IPS-20b (cell line): ENCODE data around the gene RABL6.
"Not testable (repeated sequence)": the region's sequence is repeated elsewhere in the genome, so short reads cannot be mapped to it uniquely, and the experiment has no call there.

ENCODE experiments used
- H3K27ac ChIP-seq: one replicate; pipeline ENCODE4 v1.5.1; 2013; ENCODE audit warnings: low read length
- H3K27me3 ChIP-seq: 2 replicates; pipeline ENCODE4 v1.6.1; 2013; ENCODE audit warnings: mild to moderate bottlenecking, low read length, inconsistent platforms; ENCODE audit not compliant: insufficient read depth
- H3K36me3 ChIP-seq: 2 replicates; pipeline ENCODE4 v1.6.1; 2013; ENCODE audit warnings: low read depth, mild to moderate bottlenecking, inconsistent platforms, low read length, moderate library complexity; ENCODE audit not compliant: insufficient read depth
- H3K4me1 ChIP-seq: 2 replicates; pipeline ENCODE4 v1.6.1; 2013; ENCODE audit warnings: mild to moderate bottlenecking, control low read depth, inconsistent platforms, low read length, moderate library complexity; ENCODE audit not compliant: insufficient read depth
- H3K4me3 ChIP-seq: 2 replicates; pipeline ENCODE4 v1.5.1; 2013; ENCODE audit warnings: mild to moderate bottlenecking, low read length, inconsistent platforms
- H3K9ac ChIP-seq: 2 replicates; pipeline ENCODE4 v1.6.1; 2013; ENCODE audit warnings: low read depth, mild to moderate bottlenecking, inconsistent platforms, low read length, moderate library complexity
- H3K9me3 ChIP-seq: 2 replicates; pipeline ENCODE4 v1.6.1; 2013; ENCODE audit warnings: mild to moderate bottlenecking, low read depth, low read length, inconsistent platforms; ENCODE audit not compliant: insufficient read depth

The RABL6 gene

DNA sequence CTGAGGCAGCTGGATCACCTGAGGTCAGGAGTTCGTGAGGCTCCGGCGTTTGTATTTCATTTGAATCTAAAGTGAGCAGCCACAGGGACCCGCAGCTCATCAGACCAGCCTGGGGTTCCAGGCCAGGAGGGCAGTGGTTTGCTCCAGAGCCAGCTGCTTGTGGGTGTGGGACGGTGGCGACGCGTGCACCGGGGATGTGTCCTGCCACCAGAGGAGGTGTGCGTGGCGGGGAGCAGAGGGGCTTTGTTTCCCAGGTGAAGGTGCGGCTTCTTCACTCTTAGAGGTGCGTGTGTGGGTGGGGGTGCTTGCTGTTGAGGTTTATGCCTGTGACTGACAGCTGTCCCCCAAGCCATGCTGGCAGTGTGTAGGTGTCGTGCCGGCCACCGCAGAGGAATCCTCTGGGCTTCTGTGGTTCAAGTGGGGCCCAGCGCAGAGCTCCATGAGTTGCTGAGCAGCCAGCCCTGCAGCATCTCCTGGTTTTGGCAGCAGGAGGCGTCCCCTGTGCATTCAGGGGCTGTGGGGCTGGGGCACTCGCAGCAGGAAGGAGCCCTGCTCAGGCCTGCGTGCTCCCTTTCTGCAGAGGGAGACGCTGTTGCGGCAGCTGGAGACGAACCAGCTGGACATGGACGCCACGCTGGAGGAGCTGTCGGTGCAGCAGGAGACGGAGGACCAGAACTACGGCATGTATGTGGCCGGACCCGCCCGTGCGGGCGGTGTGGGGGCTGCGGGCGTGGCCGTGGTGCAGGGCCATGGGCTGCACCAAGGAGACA, 27.6 kb downstream of the RABL6 start:
- no peaks in the 10 kb centered on the region for H3K4me1 ChIP-seq
- peaks cover 41% of the 10 kb centered on the region for H3K36me3 ChIP-seq
- H3K27me3 ChIP-seq = no peaks in the 10 kb centered on the region
- H3K27ac ChIP-seq = no peak overlapping the region
- no peak overlapping the region for H3K9ac ChIP-seq
- no peaks in the 10 kb centered on the region for H3K9me3 ChIP-seq
- H3K4me3 ChIP-seq = no peak overlapping the region

DNA sequence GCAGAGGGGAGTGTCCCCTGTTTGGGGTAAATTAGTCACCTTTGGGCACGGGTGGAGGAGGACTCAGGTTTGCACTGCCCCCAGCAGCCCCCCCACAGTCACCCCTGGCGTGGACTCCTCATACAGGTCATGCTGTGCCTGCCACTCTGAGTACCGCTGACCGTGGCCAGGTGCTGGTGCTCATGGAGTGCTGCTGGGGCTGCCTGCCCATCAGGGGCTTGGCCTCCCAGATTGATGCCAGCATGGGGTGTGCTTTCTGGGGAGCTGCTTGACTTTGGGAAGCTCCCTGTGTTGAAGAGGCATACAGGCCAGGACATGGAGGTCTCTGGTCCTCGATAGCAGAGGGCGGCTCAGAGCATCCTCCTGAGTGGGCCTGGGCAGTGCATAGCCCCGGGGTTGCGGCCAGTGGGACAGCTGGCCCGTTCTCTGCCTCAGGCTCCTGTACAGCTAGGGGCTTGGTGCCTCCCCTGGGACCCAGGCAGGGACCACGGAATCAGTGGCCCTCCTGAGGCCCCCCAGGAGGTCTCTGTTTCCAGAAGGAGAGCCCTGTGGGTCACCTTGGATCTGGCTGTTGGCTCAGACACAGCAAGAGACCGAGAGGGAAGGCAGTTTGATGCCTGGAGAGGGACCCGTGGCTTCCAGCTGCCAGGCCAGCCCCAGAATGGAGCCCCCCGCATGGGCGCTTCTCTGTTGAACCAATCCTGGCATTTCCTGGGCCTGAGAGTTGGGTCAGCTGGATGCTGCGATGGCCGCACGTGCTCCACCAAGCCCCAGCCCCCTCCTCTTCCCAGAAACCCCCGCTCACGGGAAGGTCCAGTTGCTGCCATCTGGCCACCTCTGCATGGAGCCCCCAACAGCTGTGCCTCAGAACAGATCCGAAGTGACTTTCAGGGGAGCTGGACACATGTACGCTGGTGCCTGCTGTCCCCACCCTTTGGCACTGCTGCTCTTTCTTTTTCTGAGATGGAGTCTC, 28.5 kb downstream of the RABL6 start:
- Histone ChIP-seq H3K36me3 (peaks cover 33% of the 10 kb centered on the region), H3K27ac (no peak overlapping the region), H3K9me3 (no peaks in the 10 kb centered on the region), H3K4me3 (no peak overlapping the region), H3K27me3 (no peaks in the 10 kb centered on the region), H3K4me1 (no peaks in the 10 kb centered on the region; the same call in 1 of the 2 replicates), H3K9ac (no peak overlapping the region)

DNA sequence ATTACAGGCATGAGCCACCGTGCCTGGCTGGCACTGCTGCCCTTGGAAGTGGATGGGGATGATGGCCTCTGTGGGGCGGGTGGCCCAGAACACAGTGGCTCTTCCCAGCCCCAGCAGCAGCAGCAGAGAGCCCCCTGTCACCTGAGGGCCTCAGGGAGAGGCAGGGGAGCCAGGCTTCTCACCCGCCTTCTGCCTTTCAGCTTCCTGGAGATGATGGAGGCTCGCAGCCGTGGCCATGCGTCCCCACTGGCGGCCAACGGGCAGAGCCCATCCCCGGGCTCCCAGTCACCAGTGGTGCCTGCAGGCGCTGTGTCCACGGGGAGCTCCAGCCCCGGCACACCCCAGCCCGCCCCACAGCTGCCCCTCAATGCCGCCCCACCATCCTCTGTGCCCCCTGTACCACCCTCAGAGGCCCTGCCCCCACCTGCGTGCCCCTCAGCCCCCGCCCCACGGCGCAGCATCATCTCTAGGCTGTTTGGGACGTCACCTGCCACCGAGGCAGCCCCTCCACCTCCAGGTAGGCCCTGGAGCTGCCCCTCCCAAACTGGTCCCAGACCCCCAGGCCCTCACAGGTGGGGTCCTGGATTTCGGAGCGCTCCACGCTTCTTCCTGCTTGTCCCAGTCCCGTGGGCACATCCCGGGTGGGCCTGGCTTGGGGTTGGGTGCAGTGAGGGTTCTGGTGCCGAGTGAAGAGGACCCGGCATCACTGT, 29.6 kb downstream of the RABL6 start:
- Histone ChIP-seq H3K27me3 (no peaks in the 10 kb centered on the region), H3K9me3 (no peaks in the 10 kb centered on the region), H3K36me3 (peaks cover 22% of the 10 kb centered on the region), H3K27ac (no peak overlapping the region), H3K4me1 (peaks cover 6% of the 10 kb centered on the region; the same call in 1 of the 2 replicates), H3K4me3 (no peak overlapping the region), H3K9ac (no peak overlapping the region)

DNA sequence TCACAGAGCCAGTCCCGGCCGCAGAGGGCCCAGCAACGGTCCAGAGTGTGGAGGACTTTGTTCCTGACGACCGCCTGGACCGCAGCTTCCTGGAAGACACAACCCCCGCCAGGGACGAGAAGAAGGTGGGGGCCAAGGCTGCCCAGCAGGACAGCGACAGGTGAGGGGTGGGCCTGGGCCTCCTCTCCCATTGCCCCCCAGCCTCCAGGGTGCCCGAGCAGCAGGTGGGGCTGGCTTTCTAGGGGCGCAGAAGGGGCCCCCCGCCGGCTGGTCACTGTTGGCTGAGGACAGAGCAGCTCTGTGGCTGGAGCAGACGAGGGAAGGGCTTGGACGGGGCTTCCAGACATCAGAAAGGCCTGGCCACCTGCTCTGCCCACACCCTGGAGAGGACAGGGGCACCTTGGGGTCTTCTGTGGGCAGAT, 30.1 kb downstream of the RABL6 start:
- peaks cover 16% of the 10 kb centered on the region for H3K36me3 ChIP-seq
- H3K27me3 ChIP-seq, H3K4me3 ChIP-seq, H3K27ac ChIP-seq, H3K9me3 ChIP-seq, H3K4me1 ChIP-seq, H3K9ac ChIP-seq: not testable (repeated sequence)

DNA sequence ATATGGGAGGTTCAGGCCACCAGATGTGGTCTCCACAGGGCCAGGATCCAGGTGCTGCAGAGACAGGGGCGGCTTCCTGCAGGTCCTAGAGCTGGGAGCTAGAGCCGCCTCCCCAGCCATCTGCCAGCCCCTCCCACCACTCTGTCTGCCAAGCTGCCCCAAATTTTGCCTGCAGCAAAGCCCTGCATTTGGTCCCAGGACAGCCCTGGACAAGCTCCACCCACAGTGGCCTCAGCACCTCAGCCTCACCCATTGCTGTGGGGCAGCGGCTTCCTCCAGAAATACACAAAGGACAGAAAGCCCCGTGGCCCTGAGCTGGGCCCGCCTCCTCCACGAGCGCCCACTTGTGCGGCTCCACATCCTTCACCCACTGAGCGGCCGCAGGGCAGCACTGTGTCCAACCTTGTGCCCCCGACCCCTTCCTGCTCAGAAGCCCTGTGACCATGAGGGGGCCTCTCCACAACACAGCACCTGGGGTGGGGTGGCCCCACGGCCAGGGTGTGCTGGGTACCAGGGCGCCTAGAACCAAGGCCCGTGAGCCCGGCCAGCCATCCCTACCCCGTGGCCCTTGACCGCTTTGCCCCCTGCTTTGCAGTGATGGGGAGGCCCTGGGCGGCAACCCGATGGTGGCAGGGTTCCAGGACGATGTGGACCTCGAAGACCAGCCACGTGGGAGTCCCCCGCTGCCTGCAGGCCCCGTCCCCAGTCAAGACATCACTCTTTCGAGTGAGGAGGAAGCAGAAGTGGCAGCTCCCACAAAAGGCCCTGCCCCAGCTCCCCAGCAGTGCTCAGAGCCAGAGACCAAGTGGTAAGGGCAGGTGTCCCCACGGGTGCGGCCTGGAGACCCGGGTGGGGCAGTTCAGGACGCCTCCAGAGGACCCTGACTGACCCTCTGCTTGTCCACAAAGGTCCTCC, 30.8 kb downstream of the RABL6 start:
- H3K9me3 ChIP-seq = no peaks in the 10 kb centered on the region
- H3K4me1 ChIP-seq = peaks cover 6% of the 10 kb centered on the region; the same call in 1 of the 2 replicates
- H3K9ac ChIP-seq = no peak overlapping the region
- H3K27me3 ChIP-seq = no peaks in the 10 kb centered on the region
- no peak overlapping the region for H3K27ac ChIP-seq
- no peak overlapping the region for H3K4me3 ChIP-seq
- peaks cover 16% of the 10 kb centered on the region for H3K36me3 ChIP-seq

DNA sequence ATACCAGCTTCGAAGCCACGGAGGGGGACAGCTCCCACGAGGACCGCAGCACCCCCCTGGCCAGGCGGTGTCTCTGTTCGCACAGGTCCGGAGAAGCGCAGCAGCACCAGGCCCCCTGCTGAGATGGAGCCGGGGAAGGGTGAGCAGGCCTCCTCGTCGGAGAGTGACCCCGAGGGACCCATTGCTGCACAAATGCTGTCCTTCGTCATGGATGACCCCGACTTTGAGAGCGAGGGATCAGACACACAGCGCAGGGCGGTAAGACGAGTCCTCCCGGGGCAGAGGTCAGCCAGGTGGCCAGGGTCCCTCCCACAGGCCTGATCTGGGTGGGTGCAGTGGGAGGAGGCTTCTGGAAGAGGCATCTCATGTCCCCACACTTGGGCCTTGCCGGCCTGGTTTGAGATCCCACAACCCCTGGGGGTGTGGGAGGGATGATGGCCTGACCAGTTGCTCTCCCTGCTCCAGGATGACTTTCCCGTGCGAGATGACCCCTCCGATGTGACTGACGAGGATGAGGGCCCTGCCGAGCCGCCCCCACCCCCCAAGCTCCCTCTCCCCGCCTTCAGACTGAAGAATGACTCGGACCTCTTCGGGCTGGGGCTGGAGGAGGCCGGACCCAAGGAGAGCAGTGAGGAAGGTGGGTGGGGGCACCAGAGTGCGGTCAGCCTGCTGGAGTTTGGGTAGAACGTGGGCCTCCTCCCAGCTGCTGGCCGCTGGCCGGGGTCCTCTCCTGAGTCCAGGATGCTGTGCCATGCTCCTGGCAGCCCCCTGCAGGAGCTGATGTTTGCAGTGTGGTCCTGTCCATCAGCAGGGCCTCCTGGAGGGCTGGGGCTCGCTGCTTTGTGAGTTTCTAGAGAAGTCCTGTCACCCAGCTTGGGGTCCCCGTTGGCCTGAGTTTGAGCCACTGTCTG, 31.7 kb downstream of the RABL6 start:
- Histone ChIP-seq H3K4me1 (peaks cover 6% of the 10 kb centered on the region; the same call in 1 of the 2 replicates), H3K27me3 (no peaks in the 10 kb centered on the region; the same call in 1 of the 2 replicates), H3K27ac (no peak overlapping the region), H3K9me3 (no peaks in the 10 kb centered on the region), H3K36me3 (peaks cover 13% of the 10 kb centered on the region; the same call in 1 of the 2 replicates), H3K4me3 (no peak overlapping the region), H3K9ac (no peak overlapping the region)

DNA sequence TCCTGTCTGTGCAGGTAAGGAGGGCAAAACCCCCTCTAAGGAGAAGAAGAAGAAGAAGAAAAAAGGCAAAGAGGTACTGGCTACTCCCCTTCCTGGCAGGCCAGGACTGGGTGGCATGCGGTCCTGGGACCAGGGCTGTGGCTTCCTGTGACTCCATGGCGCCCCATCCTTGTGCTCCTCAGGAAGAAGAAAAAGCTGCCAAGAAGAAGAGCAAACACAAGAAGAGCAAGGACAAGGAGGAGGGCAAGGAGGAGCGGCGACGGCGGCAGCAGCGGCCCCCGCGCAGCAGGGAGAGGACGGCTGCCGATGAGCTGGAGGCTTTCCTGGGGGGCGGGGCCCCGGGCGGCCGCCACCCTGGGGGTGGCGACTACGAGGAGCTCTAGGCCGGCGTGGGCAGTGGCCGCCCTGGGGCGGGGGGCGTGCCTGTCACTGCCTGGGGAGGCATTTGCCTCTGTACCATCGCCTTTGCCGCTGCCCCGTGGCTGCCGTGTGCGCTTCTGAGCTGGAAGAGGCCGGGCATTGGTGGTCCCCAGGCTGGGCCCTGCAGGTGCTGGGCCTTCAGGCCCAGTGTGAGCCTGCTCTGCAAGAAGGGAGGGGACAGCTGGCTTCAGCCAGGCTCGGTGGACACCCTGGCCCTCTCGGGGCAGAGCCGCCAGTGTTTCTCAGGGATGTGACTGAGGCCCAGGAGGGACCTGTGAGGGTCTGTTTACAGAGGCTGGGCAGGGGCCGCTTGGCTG, 32.6 kb downstream of the RABL6 start:
- Histone ChIP-seq H3K27ac (no peak overlapping the region), H3K36me3 (peaks cover 13% of the 10 kb centered on the region; the same call in 1 of the 2 replicates), H3K4me3 (no peak overlapping the region), H3K9me3 (no peaks in the 10 kb centered on the region), H3K9ac (no peak overlapping the region), H3K27me3 (no peaks in the 10 kb centered on the region; the same call in 1 of the 2 replicates), H3K4me1 (peaks cover 6% of the 10 kb centered on the region; the same call in 1 of the 2 replicates)

DNA sequence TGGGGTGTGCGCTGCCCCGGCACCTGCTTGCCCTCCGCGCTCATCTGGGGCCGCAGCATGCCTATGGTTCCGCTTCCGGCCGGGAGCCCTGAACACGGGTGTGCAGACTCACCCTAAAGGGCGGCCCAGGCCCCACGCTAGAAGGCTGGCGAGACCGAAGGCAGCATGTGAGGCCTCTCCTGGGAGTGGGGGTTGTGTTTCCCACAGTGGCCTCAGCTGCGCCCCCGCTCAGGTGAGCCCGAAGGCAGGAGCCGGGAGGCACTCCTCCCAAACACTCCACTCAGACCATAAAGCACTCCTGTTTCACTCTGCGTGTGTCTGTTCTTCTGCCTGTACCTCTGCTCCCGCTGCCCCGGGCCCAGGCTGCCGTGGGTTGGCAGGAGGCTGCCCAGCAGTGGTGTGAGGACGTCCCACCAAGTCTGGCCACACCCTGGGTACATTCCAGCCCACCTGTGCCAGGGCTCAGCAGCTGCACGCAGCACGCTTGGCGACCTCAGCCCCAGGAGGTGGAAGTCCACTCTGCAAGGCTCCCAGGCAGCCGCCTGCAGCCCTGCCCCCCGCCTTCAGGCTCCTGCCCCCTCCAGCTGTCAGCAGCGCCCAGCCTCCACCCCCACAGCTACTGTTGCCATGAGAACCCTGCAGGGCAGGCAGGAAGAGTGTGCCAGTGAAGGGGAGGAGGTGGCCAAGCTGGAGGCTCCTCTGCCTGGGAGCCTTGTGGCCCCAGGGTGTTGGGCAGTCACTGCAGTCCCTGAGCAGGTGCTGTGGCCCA, 33.3 kb downstream of the RABL6 start:
- no peak overlapping the region for H3K27ac ChIP-seq
- H3K9me3 ChIP-seq = no peaks in the 10 kb centered on the region
- H3K4me1 ChIP-seq = peaks cover 6% of the 10 kb centered on the region; the same call in 1 of the 2 replicates
- H3K27me3 ChIP-seq = no peaks in the 10 kb centered on the region; the same call in 1 of the 2 replicates
- H3K36me3 ChIP-seq = peaks cover 13% of the 10 kb centered on the region; the same call in 1 of the 2 replicates
- no peak overlapping the region for H3K4me3 ChIP-seq
- H3K9ac ChIP-seq = no peak overlapping the region

DNA sequence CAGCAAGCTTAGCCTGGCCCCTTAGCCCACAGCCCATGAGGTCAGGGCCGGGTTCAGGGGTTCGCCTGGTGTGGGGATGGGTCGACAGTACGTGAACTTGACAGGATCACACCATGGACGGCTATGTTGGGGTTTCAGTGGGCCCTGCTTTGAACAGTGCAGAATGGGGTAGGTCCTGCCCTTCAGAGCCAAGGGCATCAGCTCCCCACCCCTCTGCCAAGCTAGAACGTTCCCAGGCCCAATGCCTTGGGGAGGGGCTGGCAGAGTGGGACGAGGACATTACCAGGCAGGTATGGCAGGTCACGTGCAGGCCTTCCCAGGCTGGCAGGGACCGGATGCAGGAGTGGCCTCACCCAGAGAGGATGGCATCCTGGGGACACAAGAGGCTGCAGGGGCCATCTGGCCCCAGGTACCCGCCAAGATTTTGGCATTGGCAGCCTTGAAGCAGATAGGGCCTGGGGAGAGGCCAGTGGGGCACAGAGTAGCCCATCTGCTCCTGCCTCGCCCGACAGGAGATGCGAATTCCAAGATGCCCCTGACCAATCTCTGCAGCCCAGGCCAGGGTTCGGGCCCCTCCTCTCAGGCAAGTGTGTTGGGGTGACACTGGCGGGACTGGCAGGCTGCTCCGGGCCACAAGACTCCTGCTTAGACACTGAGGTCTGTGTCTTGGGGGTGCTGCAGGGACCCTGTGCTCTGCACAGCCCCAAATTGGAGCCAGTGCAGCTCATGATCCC, 34.1 kb downstream of the RABL6 start:
- not testable (repeated sequence) for H3K4me3 ChIP-seq, H3K4me1 ChIP-seq, H3K27me3 ChIP-seq, H3K27ac ChIP-seq, H3K9me3 ChIP-seq, H3K9ac ChIP-seq
- peaks cover 13% of the 10 kb centered on the region; the same call in 1 of the 2 replicates for H3K36me3 ChIP-seq
